GM18499 (cell line): ENCODE results near the gene ELFN2.
"Not testable (repeated sequence)": the region's sequence is repeated elsewhere in the genome, so short reads cannot be mapped to it uniquely, and the experiment has no call there.

Experiments used
- ATAC-seq: cut with Tn5 transposase; IDR thresholded peaks from one replicate; pipeline ENCODE4 v1.9.1; 2021; ENCODE audit warnings: moderate number of reproducible peaks; ENCODE audit not compliant: insufficient read depth, unreplicated experiment

The ELFN2 gene

GRCh38 chr22:37427135-37427710, at the start of gene ELFN2:
Gene ELFN2, minus strand, starts transcription at chr22:37427479. Its CDS starts 51,945 bp downstream, at chr22:37375534.
- ATAC-seq, result no peak

- no peak for ATAC-seq
Observed at GRCh38 chr22:37476389-37477329, 49.4 kb upstream of the ELFN2 start.

GRCh38 chr22:37474447-37475090, 47.3 kb upstream of the ELFN2 start:
- no peak for ATAC-seq

GRCh38 chr22:37473437-37473946, 46.2 kb upstream of the ELFN2 start:
- no peak for ATAC-seq

- no peak for ATAC-seq
Observed at GRCh38 chr22:37472418-37473006, 45.2 kb upstream of the ELFN2 start.

- no peak for ATAC-seq
Observed at GRCh38 chr22:37471727-37472417, 44.6 kb upstream of the ELFN2 start.

GRCh38 chr22:37470087-37470445, 42.8 kb upstream of the ELFN2 start:
- ATAC-seq, result no peak

GRCh38 chr22:37469416-37470086, 42.3 kb upstream of the ELFN2 start:
- no peak for ATAC-seq

- not testable (repeated sequence) for ATAC-seq
Observed at GRCh38 chr22:37468201-37468695, 41.0 kb upstream of the ELFN2 start.

- no peak for ATAC-seq
Observed at GRCh38 chr22:37467391-37467955, 40.2 kb upstream of the ELFN2 start.

GRCh38 chr22:37464181-37464580, 36.9 kb upstream of the ELFN2 start:
- no peak for ATAC-seq

GRCh38 chr22:37462983-37463382, 35.7 kb upstream of the ELFN2 start:
- ATAC-seq, result no peak

GRCh38 chr22:37462436-37462835, 35.2 kb upstream of the ELFN2 start:
- no peak for ATAC-seq

- ATAC-seq, result no peak
Observed at GRCh38 chr22:37461961-37462360, 34.7 kb upstream of the ELFN2 start.

- no peak for ATAC-seq
Observed at GRCh38 chr22:37460684-37461083, 33.4 kb upstream of the ELFN2 start.

GRCh38 chr22:37459206-37459605, 31.9 kb upstream of the ELFN2 start:
- ATAC-seq, result no peak

GRCh38 chr22:37457093-37457893, 30.0 kb upstream of the ELFN2 start:
- ATAC-seq, result no peak

GRCh38 chr22:37456346-37456745, 29.1 kb upstream of the ELFN2 start:
- ATAC-seq, result no peak
